ENCODE results near the gene BTRC.

The BTRC gene

GRCh38 chr10:101481256-101481655, 127.3 kb downstream of the BTRC start:
- TF ChIP-seq CTCF (IDR thresholded peaks at IDR 0.05): no peak

- TF ChIP-seq CTCF (IDR thresholded peaks at IDR 0.05): no peak
Observed at GRCh38 chr10:101482568-101482967, 128.6 kb downstream of the BTRC start.

- TF ChIP-seq CTCF (IDR thresholded peaks at IDR 0.05): no peak
Observed at GRCh38 chr10:101484175-101484745, 130.3 kb downstream of the BTRC start.

GRCh38 chr10:101485207-101485606, 131.2 kb downstream of the BTRC start:
- no peak for TF ChIP-seq CTCF (IDR thresholded peaks at IDR 0.05)

GRCh38 chr10:101485681-101486554, 132.0 kb downstream of the BTRC start:
- TF ChIP-seq CTCF (IDR thresholded peaks at IDR 0.05): no peak

GRCh38 chr10:101487399-101487798, 133.4 kb downstream of the BTRC start:
- no peak for TF ChIP-seq CTCF (IDR thresholded peaks at IDR 0.05)

- TF ChIP-seq CTCF (IDR thresholded peaks at IDR 0.05): no peak
Observed at GRCh38 chr10:101489355-101489754, 135.4 kb downstream of the BTRC start.
